Choroid plexus epithelial cell (primary cell): ENCODE results near the gene ARHGEF26.
A peak's percentile ranks its signal among the peaks of the same experiment; 100 is the strongest.

Experiments
- DNase-seq: peaks from one replicate; pipeline ENCODE4 v3.0.0-alpha.2; 2010; ENCODE audit warnings: low read depth
- H3K4me3 ChIP-seq: 2 replicates; pipeline ENCODE4 v1.5.1; 2011; ENCODE audit warnings: low read depth, mild to moderate bottlenecking, control low read depth, low read length, moderate library complexity
- TF ChIP-seq, protein P1 (sequence below): conservative IDR thresholded peaks from 2 replicates; pipeline ENCODE4 v1.5.1; 2011; ENCODE audit warnings: low read depth, mild to moderate bottlenecking, control low read depth, inconsistent platforms, low read length, moderate library complexity

Gene ARHGEF26

DNA sequence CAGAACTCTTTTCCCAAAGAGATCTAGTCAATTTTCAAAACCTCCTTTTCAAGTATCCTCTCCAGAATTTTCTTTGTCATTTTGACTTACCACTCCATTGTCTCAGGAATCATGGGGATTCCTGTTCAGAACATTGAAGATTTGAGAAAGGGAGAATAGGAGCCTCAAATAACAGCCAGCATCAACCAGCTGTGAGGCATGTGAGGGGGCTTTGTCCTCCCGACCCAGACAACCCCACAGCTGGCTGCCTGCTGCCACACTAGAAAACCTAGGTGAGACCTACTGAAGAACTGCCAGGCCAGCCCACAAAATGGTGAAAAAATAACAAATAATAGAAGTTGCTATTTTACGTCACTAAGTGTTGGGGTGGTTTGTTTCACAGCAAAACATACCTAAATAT lies 5.9 kb upstream of the ARHGEF26 start:
- TF ChIP-seq, protein P1, sequence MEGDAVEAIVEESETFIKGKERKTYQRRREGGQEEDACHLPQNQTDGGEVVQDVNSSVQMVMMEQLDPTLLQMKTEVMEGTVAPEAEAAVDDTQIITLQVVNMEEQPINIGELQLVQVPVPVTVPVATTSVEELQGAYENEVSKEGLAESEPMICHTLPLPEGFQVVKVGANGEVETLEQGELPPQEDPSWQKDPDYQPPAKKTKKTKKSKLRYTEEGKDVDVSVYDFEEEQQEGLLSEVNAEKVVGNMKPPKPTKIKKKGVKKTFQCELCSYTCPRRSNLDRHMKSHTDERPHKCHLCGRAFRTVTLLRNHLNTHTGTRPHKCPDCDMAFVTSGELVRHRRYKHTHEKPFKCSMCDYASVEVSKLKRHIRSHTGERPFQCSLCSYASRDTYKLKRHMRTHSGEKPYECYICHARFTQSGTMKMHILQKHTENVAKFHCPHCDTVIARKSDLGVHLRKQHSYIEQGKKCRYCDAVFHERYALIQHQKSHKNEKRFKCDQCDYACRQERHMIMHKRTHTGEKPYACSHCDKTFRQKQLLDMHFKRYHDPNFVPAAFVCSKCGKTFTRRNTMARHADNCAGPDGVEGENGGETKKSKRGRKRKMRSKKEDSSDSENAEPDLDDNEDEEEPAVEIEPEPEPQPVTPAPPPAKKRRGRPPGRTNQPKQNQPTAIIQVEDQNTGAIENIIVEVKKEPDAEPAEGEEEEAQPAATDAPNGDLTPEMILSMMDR: no peak
- H3K4me3 ChIP-seq: no peak overlapping the region
- no peak for DNase-seq

- TF ChIP-seq, protein P1: no peak
- no peak overlapping the region for H3K4me3 ChIP-seq
- no peak for DNase-seq
Observed at GRCh38 chr3:154119951-154120350, 1.2 kb upstream of the ARHGEF26 start.

GRCh38 chr3:154121701-154122551 lies 736 bp downstream of the ARHGEF26 start:
- H3K4me3 ChIP-seq: peak overlapping the region; percentile 78
- DNase-seq: peak; percentile 39
- TF ChIP-seq, protein P1: peak; percentile 8

DNA sequence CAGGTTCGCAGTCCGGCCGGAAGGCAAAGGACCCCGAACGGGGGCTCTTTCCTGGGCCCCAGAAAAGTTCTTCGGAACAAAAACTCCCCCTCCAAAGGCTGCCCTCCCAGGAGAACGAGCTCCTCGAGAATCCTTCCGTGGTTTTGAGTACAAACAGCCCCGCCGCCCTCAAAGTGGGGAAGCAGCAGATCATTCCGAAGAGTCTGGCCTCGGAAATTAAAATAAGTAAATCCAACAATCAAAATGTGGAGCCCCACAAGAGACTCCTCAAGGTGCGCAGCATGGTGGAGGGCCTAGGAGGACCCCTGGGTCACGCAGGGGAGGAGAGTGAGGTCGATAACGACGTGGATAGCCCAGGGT lies 1.3 kb downstream of the ARHGEF26 start:
- peak overlapping the region; percentile 78 for H3K4me3 ChIP-seq
- TF ChIP-seq, protein P1: no peak
- no peak for DNase-seq

DNA sequence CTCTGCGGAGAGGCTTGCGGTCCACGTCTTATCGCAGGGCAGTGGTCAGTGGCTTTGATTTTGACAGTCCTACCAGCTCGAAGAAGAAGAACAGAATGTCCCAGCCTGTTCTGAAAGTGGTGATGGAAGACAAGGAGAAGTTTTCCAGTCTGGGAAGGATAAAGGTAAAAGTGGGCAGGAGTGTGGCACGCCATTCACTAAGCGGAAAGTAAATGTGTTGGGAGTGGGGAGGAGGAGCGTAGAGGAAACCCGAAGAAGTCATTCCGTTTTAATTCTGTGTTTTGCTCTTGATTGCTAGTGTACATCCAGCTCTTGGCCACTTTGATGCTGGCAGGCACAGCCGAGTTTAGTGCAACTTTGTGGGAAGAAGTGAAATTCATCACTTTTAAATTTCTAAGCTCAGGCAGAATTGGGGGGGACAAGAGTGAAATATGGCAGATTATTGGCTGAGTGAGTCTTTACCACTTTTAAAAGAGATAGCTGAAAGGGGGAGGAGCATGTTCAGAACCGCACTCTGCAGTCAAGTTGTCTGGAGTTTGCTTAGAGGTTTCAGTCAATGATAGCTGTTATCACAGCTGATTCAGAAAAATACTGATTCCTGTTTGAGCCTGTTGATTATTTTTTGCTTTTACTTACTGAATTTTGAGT lies 1.8 kb downstream of the ARHGEF26 start:
- DNase-seq: peak; percentile 63
- TF ChIP-seq, protein P1: no peak
- H3K4me3 ChIP-seq: peak overlapping the region; percentile 78

DNA sequence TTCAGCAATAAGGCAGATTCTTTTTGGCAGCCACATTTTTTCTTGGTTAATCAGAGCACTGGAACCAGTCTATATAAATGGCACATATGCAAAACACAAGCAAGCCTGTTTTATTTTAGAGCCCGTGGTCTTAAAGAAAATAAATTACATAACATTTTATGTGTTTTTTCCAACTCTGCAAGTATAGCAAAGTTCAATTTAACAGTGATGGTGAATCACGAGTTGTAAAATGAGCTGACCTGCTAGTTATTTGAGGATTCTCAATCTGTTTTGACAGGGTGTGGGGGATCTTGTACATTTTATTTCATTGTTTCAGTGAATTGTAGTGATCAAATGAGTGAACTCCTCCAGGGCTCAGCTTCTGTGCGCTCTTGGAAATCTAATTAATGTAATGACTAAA lies 2.7 kb downstream of the ARHGEF26 start:
- DNase-seq: peak; percentile 31
- peak overlapping the region; percentile 78 for H3K4me3 ChIP-seq
- TF ChIP-seq, protein P1: no peak
